Measurements from ENCODE around the gene PKP1.
"Not testable (repeated sequence)": the region's sequence is repeated elsewhere in the genome, so short reads cannot be mapped to it uniquely, and the experiment has no call there.

The PKP1 gene

GRCh38 chr1:201282931-201283829 is at the start of gene PKP1:
TSS of gene PKP1 (plus strand) at chr1:201283506. CDS start at chr1:201283703, 197 bp downstream.
- no peak for FAIRE-seq

- not testable (repeated sequence) for FAIRE-seq
Observed at GRCh38 chr1:201239646-201240045, 43.7 kb upstream of the PKP1 start.

DNA sequence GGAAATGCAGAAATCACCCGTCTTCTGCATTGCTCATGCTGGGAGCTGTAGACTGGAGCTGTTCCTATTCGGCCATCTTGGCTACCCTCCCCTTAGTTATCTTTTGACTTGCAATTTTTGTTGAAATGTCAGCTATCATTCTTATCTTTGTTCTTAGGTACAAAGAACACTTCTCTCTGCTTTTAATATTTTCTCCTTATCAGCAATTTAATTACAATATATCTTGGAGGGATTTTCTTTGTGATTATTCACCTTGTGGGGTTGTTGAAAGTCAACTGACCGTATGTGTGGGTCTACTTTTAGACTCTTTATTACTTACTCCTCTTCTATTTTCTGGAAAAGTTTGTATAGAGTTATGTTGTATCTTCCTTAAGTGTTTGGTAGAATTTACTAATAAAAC is 43.1 kb upstream of the PKP1 start:
- FAIRE-seq: no peak

DNA sequence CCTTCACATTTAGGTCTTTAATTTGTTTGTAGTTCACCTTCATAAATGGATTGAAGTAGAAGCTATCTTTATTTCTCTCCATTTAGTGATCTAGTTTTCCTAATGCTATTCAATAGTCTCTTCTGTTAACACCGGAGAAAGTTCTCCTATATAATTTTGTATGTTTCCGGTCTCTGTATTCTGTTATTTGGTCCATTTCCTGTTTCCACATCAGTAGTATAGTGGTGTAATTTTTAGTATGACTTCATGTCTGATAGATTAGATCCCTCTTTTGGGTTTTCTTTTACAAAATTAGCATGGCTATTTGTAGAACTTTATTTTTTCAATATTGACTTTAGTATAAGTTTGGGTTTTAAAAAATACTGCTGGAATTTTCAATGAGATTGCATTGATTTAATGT is 41.6 kb upstream of the PKP1 start:
- FAIRE-seq: no peak

DNA sequence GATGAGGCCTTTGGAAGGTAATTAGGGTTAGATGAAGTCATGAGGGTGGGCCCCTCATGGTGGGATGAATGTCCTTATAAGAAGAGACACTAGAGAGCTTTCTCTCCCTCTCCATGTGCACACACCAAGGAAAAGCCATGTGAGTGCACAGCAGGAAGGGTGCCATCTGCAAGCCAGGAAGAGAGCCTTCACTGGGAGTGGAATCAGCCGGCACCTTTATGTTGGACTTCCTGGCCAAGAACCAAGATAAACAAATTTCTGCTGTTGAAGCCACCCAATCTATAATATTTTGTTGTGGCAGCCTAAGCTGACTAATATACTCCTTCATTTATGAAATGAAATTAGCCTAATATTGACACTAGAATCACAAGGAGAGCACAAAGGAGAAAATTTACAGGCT is 38.2 kb upstream of the PKP1 start:
- no peak for FAIRE-seq

GRCh38 chr1:201248721-201249559 is 34.4 kb upstream of the PKP1 start:
- FAIRE-seq: no peak

DNA sequence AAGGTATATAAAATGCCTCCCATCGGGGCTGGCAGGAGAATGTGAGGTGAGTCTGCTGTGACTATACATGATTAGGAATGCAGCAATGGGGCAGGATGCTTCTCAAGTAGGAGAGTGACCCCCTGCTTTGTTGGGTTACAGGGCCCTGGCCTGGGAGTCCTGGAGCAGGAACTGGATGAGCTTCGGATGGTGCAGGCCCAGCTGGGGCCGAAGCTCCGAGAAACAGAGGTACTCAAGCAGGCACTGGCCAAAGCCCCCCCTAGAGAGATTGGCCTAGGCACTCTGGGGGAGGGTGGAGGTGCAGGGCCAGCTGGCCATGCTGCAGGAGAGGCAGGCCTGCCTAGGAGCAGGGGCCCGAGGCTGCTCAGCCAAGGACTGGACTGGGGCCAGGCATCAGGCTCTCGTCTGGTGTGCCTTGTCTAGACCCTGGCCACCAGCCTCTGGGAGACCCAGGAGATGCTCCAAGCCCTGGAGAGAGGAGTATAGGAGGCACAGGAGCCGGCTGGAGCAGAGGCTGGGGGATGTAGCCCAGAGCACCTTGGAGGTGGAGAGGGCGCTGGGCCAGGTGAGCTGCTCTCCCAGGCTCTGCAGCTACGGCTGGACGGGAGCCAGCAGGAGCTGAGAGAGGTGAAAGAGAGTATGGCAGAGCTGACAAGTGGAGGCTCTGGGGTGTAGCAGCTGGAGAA is 32.8 kb upstream of the PKP1 start:
- FAIRE-seq: no peak

DNA sequence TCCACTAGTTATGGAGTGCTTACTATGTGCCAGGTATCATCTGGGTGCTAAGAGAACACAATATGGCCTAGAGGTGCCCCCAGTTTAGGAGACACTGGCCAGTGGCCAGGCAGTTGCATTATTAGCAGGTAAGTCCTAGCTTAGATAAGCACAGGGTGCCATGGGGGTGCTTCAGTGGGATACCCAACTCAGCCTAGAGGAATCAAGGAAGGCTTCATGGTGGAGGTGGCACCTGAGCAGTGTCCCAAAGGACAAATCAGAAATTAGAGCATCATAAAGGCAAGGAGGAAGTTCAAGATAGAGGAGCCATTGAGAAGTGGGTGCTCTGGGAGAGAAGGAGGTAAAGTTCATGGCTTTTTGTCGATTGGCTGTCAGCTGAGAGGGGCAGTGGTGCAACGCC is 31.9 kb upstream of the PKP1 start:
- FAIRE-seq: no peak

GRCh38 chr1:201251851-201252430 is 31.4 kb upstream of the PKP1 start:
- FAIRE-seq: no peak

DNA sequence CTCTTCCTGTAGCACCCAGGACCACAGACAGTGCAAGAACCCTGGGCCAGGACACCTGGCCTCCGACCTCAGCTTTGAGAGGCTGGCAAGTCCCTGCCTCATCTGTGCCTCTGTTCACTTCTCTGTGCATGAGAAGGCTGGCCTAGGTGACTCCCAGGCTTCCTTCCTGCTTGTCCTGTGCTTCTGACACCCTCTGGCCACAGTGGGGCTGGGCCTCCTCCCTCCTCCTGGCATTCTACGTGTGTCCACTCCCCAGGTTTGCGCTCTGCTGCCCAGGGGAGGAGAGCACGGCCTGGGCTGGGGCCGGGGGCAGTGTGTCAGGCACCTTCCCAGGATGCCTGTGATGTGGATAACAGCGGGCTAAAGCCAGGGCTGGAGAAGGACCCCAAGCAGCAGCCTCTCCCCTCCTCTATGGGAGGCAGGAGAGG is 30.3 kb upstream of the PKP1 start:
- no peak for FAIRE-seq

- FAIRE-seq: no peak
Observed at GRCh38 chr1:201253411-201253810, 29.9 kb upstream of the PKP1 start.

GRCh38 chr1:201253906-201254624 is 29.2 kb upstream of the PKP1 start:
- FAIRE-seq: no peak

- no peak for FAIRE-seq
Observed at GRCh38 chr1:201254625-201255478, 28.5 kb upstream of the PKP1 start.

GRCh38 chr1:201255479-201256362 is 27.6 kb upstream of the PKP1 start:
- no peak for FAIRE-seq

GRCh38 chr1:201258132-201258531 is 25.2 kb upstream of the PKP1 start:
- not testable (repeated sequence) for FAIRE-seq

GRCh38 chr1:201258763-201259230 is 24.5 kb upstream of the PKP1 start:
- no peak for FAIRE-seq

DNA sequence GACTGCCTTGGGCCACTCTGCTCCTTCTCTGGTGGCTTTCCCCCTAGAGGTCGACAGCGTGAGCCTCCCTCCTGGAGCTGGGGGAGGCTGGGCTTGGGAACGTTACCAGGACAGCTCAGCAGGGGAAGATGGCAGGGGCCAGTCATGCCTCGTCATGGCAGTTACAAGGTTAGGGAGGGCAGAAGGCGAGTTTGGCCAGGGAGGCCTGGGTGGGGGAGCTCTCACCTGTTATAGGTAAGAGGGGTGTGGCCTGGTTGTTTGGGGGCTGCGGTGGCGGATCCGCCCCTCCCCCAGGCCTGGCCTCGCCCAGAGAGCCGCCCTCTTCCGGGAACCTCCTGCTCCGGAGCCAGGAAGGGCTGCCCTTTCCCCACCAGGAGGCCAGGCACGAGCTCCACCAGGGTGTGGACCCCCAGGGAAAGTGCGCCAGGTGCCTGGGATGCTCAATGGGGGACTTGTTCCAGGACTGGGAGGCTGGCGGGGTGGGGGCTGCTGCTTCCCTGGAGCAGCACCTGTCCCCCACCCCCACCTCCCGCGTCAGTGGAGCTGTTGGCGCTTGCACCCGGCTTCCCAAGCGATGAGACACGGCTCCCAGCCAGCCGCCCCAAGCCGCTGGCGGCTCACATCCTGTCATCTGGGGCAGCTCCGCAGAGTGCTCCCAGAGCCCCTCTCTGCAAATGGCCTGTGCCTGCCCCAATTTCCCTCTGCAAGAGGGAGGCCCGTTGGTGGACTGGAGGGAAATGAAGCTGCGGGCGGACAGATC is 23.6 kb upstream of the PKP1 start:
- no peak for FAIRE-seq

- FAIRE-seq: no peak
Observed at GRCh38 chr1:201260236-201260590, 23.1 kb upstream of the PKP1 start.

DNA sequence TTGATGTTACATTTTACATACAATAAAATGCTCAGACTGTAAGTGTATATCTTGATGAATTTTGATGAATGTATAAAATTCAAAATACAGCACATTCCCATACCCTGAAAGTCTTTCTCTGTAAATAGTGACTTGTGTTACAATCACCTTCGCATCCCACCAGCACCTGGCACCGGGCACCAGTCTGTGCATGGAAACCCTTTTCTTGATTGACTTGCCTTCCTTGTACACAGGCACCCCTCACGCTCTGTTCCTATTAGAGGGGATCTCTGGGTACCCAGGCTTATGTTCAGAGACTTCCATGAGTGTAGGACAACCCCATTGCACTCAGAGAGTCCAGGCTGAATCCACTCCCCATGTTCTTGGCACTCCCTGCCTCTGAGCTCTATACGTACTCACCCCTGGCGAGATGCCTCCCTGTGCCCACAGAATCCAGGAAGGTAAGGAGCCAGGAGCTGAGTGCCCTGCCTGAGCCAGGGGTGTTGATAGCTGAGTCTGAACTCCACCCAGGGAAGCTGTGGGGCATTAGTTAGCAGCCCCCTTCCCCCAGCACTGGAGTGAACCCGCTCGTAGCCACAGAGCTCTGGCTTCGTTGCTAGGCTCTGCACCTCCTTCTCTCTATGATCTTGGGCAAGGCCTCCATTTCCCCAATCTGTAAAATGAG is 22.5 kb upstream of the PKP1 start:
- FAIRE-seq: no peak

Data from colon (tissue), 2 donors.